K562 (cell line): ENCODE results near the gene DTNB. TPM values are rescaled to one million over a fixed set of nuclear protein-coding genes. Genes with fewer than 3 reads are reported as not detected.

ENCODE experiments used
- ATAC-seq: fragments of 200-7000 bp; cut with Tn5 transposase; 3 replicates; pipeline ENCODE4 v1.9.1; 2020; ENCODE audit warnings: moderate library complexity
- BruUV-seq: library from RNA; stranded (reverse); fragments of 400-500 nt; replicated peaks from 2 replicates; lab custom pipeline; 2021; lab: Mats Ljungman, UMichigan
- CTCF ChIA-PET: fragments of 300-600 bp; formaldehyde crosslinking; extraction: SDS; loops from one replicate; lab custom pipeline; 2021; ENCODE audit warnings: low intra/inter-chr PET ratio; lab: Yijun Ruan, JAX
- POLR2A ChIA-PET: fragments of 300-600, 350-650 bp; sonication (Branson Sonifier 250); formaldehyde crosslinking; extraction: SDS; loops from one replicate; lab custom pipeline; 2021; ENCODE audit warnings: antibody characterized with exemption, inconsistent platforms; lab: Yijun Ruan, JAX
- DNase-seq, 4 experiments: peaks; one replicate each; pipeline versions ENCODE4 v3.0.0 to v3.0.0-alpha.2; 2011 to 2018; ENCODE audit warnings: low spot score in 3 of 4, mixed read lengths in 3 of 4; ENCODE audit errors: extremely low read depth in 1 of 4
- FAIRE-seq: peaks from 2 replicates; lab custom pipeline; 2011; peaks lifted over from hg19 to GRCh38; lab: Jason Lieb, UNC
- H2AFZ ChIP-seq: 2 replicates; pipeline ENCODE4 v1.6.0; 2011; ENCODE audit warnings: low read depth, low read length, control low read depth, inconsistent platforms
- H3K27ac ChIP-seq: fragments of 200-600 bp; 3 replicates; pipeline ENCODE4 v1.8.0; 2011; ENCODE audit warnings: low read depth, mild to moderate bottlenecking, control low read depth, inconsistent platforms, low read length, moderate library complexity, mixed read lengths; ENCODE audit errors: extremely low read depth
- H3K27me3 ChIP-seq, 2 experiments: fragments of 300-600 bp in 1 of 2; 2 replicates in 1 of 2; 3 replicates in 1 of 2; pipeline versions ENCODE4 v1.6.0 to v1.8.0; 2011; ENCODE audit warnings: inconsistent platforms in 2 of 2, low read length in 2 of 2, mild to moderate bottlenecking in 1 of 2, mixed read lengths in 1 of 2, moderate library complexity in 1 of 2; ENCODE audit not compliant: control insufficient read depth in 2 of 2, insufficient read depth in 2 of 2
- H3K36me3 ChIP-seq: fragments of 300-600 bp; 3 replicates; pipeline ENCODE4 v1.8.0; 2011; ENCODE audit warnings: mild to moderate bottlenecking, low read length, inconsistent platforms; ENCODE audit not compliant: control insufficient read depth, insufficient read depth
- H3K4me1 ChIP-seq, 2 experiments: fragments of 200-600 bp in 1 of 2; replicated peaks in 1 of 2; 2 replicates in 1 of 2; 3 replicates in 1 of 2; pipeline versions ENCODE4 v1.5.1 to v1.8.0; 2011; ENCODE audit warnings: inconsistent platforms in 2 of 2, low read length in 2 of 2, mild to moderate bottlenecking in 1 of 2, mixed read lengths in 1 of 2, moderate library complexity in 1 of 2; ENCODE audit not compliant: control insufficient read depth in 2 of 2, insufficient read depth in 2 of 2
- H3K4me2 ChIP-seq: 2 replicates; pipeline ENCODE4 v1.6.1; 2011; ENCODE audit warnings: low read length, control low read depth, inconsistent platforms, mixed read lengths; ENCODE audit not compliant: insufficient read depth
- H3K4me3 ChIP-seq: fragments of 200-600 bp; sonication (generic), shearing (Covaris generic); 2 replicates; pipeline ENCODE4 v1.5.1; 2016; ENCODE audit warnings: control low read depth, inconsistent platforms
- H3K79me2 ChIP-seq: fragments of 200-600 bp; 3 replicates; pipeline ENCODE4 v1.8.0; 2011; ENCODE audit warnings: low read length, inconsistent platforms; ENCODE audit not compliant: control insufficient read depth, insufficient read depth
- H3K9ac ChIP-seq, 2 experiments: 2 replicates each; pipeline versions ENCODE4 v1.6.0 to v1.6.1; 2011; ENCODE audit warnings: low read depth in 2 of 2, low read length in 2 of 2, control low read depth in 1 of 2, inconsistent platforms in 1 of 2, mild to moderate bottlenecking in 1 of 2, mixed read lengths in 1 of 2; ENCODE audit not compliant: insufficient read depth in 1 of 2
- H3K9me1 ChIP-seq: one replicate; pipeline ENCODE4 v1.6.0; 2011; ENCODE audit warnings: inconsistent platforms, mild to moderate bottlenecking, low read length, moderate library complexity; ENCODE audit not compliant: control insufficient read depth, insufficient read depth
- H3K9me3 ChIP-seq: replicated peaks from 2 replicates; pipeline ENCODE4 v1.5.1; 2011; ENCODE audit warnings: low read depth, low read length, inconsistent platforms; ENCODE audit not compliant: control insufficient read depth, insufficient read depth
- H4K20me1 ChIP-seq: replicated peaks from 2 replicates; pipeline ENCODE4 v1.6.1; 2011; ENCODE audit warnings: low read length, inconsistent platforms, mixed read lengths; ENCODE audit not compliant: control insufficient read depth, insufficient read depth
- ARID1B ChIP-seq: fragments of 450-650 bp; IDR thresholded peaks from 2 replicates; pipeline ENCODE4 v1.6.1; 2016; ENCODE audit warnings: antibody characterized with exemption, mild to moderate bottlenecking, inconsistent platforms
- CREM ChIP-seq: IDR thresholded peaks from 2 replicates; pipeline ENCODE4 v1.6.1; 2014; ENCODE audit warnings: antibody characterized with exemption, low read depth
- IFI16 ChIP-seq: fragments of 250-450 bp; sonication (Bioruptor Pico); IDR thresholded peaks from 2 replicates; pipeline ENCODE4 v2.1.2; 2022; ENCODE audit warnings: mild to moderate bottlenecking, inconsistent platforms
- TEAD2 ChIP-seq: fragments of 450-650 bp; IDR thresholded peaks from 2 replicates; pipeline ENCODE4 v1.6.1; 2016; ENCODE audit warnings: missing genetic modification characterization, control low read depth, missing compliant biosample characterization
- TGIF2 ChIP-seq: sonication (generic); formaldehyde crosslinking; IDR thresholded peaks from 2 replicates; pipeline ENCODE4 v1.8.1; 2022; ENCODE audit warnings: mild to moderate bottlenecking, missing genetic modification reagents, moderate library complexity
- WHSC1 ChIP-seq: IDR thresholded peaks from one replicate; pipeline ENCODE4 v1.6.1; 2012; ENCODE audit warnings: low read length, control low read depth, inconsistent platforms
- ZBTB8A ChIP-seq: fragments of 450-650 bp; IDR thresholded peaks from 2 replicates; pipeline ENCODE4 v1.6.1; 2018; ENCODE audit warnings: mild to moderate bottlenecking, moderate library complexity; ENCODE audit not compliant: partially characterized antibody
- ZNF140 ChIP-seq: fragments of 250-450 bp; sonication (Bioruptor Pico); IDR thresholded peaks from 2 replicates; pipeline ENCODE4 v1.8.0; 2021; ENCODE audit warnings: moderate library complexity, mild to moderate bottlenecking, inconsistent platforms
- ZNF830 ChIP-seq: fragments of 250-450 bp; sonication (Bioruptor Pico); IDR thresholded peaks from 2 replicates; pipeline ENCODE4 v1.5.0; 2021; ENCODE audit warnings: mild to moderate bottlenecking
- WGBS: fragments of 100-300 bp; shearing (Covaris generic); methylation state at CpG from one replicate; pipeline ENCODE4 v1.1.6; 2016; ENCODE audit warnings: low coverage, mixed read lengths; ENCODE audit not compliant: insufficient coverage; ENCODE audit errors: missing lambda C conversion rate; 5-methylcytosine and 5-hydroxymethylcytosine counted together
- in situ Hi-C: fragments of 300-500 bp; cut with MboI; formaldehyde crosslinking; loops from 4 replicates; pipeline ENCODE4 v1.15.0; 2018; ENCODE audit warnings: inconsistent platforms, mixed read lengths
- intact Hi-C: fragments of 100-400 bp; cut with micrococcal nuclease; formaldehyde crosslinking; loops from 2 replicates; pipeline ENCODE4 v1.14.2; 2022
- polyA plus RNA-seq, 8 experiments: library from polyadenylated mRNA; depleted of rRNA in 4 of 8; stranded (reverse) in 5 of 8; unstranded in 3 of 8; fragments of >200 nt; fragmentation: Nextera tagmentation in 2 of 8; fragmentation: Illumina TruSeq in 1 of 8; extraction: Ambion mirVana in 2 of 8; extraction: Trizol in 1 of 8; gene quantifications; 2 replicates each; pipeline versions ENCODE4 v1.2.1 to v1.2.3, GENCODE V29; 2011 to 2014; ENCODE audit warnings: inconsistent platforms in 1 of 8, missing spikeins in 1 of 8
- total RNA-seq, 7 experiments: library from RNA; depleted of rRNA in 6 of 7; stranded (reverse); fragments of >200 nt in 6 of 7; fragmentation: Illumina TruSeq in 2 of 7; extraction: Trizol in 2 of 7; gene quantifications; 2 replicates each; pipeline versions ENCODE4 v1.2.1 to v1.2.3, GENCODE V29; 2011 to 2021; ENCODE audit warnings: low replicate concordance in 1 of 7
- TF ChIP-seq, protein P1 (sequence below): sonication (generic); formaldehyde crosslinking; IDR thresholded peaks from 2 replicates; pipeline ENCODE4 v1.8.0; 2023; ENCODE audit warnings: missing genetic modification reagents, mild to moderate bottlenecking, borderline replicate concordance
- TF ChIP-seq, protein P2 (sequence below): fragments of 250-450 bp; sonication (Bioruptor Pico); IDR thresholded peaks from 2 replicates; pipeline ENCODE4 v1.5.0; 2021; ENCODE audit warnings: mild to moderate bottlenecking, moderate library complexity

DTNB gene
- total and polyA plus RNA-seq, 9 of the 15 experiments (the other 6 are each of a cell fraction or from before 2014, with no cell fraction given): 0.18 to 2.0 (median 0.77) TPM; not detected in 2

DNA sequence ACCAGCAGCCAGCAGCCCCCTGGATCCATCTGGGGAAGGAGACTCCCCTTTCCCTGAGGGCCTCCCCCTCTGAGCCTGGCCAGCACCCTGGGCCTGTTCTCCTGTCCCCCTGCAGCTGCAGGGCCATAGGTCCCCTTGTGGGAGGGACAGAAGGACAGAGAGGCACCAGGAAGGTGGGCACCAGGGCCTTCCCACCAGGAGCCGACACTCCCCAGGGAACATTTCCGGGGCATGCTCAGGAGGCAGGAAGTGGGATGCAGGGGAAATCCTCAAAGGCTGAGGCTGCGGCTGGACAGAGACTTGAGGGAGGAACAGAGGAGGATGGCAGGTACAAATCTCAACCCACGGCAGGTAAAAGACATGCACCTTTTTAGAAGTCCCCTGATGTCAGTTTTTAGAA, 317.3 kb downstream of the DTNB start:
- ChIA-PET CTCF (no interaction called here), POLR2A (no interaction called here)
- Histone ChIP-seq H3K4me3 (no peak overlapping the region), H3K4me1 (no peaks in the 10 kb centered on the region), H3K79me2 (no peaks in the 10 kb centered on the region), H3K9ac (no peak overlapping the region), H3K27ac (no peak overlapping the region), H3K9me1 (no peaks in the 10 kb centered on the region), H3K4me2 (no peak overlapping the region), H4K20me1 (no peaks in the 10 kb centered on the region), H3K36me3 (no peaks in the 10 kb centered on the region), H2AFZ (no peak overlapping the region), H3K9me3 (no peaks in the 10 kb centered on the region), H3K27me3 (peaks cover 32 to 68% of the 10 kb centered on the region in 2 experiments)
- intact Hi-C loops (no loop called here), in situ Hi-C loops (no loop called here)
- ATAC-seq (no peak), DNase-seq (no peak), FAIRE-seq (no peak)
- no TSS peak for BruUV-seq
- 8% methylated on average over 4 of the region's 4 CpGs for WGBS
- TF ChIP-seq WHSC1: no peak
- TF ChIP-seq CREM: no peak
- TF ChIP-seq ARID1B: no peak
- no peak for TF ChIP-seq ZNF140 (CRISPR knock-in tag)
- TF ChIP-seq TEAD2 (tag): no peak
- TF ChIP-seq ZBTB8A: no peak
- TF ChIP-seq ZNF830 (CRISPR knock-in tag): no peak
- TF ChIP-seq, protein P1, sequence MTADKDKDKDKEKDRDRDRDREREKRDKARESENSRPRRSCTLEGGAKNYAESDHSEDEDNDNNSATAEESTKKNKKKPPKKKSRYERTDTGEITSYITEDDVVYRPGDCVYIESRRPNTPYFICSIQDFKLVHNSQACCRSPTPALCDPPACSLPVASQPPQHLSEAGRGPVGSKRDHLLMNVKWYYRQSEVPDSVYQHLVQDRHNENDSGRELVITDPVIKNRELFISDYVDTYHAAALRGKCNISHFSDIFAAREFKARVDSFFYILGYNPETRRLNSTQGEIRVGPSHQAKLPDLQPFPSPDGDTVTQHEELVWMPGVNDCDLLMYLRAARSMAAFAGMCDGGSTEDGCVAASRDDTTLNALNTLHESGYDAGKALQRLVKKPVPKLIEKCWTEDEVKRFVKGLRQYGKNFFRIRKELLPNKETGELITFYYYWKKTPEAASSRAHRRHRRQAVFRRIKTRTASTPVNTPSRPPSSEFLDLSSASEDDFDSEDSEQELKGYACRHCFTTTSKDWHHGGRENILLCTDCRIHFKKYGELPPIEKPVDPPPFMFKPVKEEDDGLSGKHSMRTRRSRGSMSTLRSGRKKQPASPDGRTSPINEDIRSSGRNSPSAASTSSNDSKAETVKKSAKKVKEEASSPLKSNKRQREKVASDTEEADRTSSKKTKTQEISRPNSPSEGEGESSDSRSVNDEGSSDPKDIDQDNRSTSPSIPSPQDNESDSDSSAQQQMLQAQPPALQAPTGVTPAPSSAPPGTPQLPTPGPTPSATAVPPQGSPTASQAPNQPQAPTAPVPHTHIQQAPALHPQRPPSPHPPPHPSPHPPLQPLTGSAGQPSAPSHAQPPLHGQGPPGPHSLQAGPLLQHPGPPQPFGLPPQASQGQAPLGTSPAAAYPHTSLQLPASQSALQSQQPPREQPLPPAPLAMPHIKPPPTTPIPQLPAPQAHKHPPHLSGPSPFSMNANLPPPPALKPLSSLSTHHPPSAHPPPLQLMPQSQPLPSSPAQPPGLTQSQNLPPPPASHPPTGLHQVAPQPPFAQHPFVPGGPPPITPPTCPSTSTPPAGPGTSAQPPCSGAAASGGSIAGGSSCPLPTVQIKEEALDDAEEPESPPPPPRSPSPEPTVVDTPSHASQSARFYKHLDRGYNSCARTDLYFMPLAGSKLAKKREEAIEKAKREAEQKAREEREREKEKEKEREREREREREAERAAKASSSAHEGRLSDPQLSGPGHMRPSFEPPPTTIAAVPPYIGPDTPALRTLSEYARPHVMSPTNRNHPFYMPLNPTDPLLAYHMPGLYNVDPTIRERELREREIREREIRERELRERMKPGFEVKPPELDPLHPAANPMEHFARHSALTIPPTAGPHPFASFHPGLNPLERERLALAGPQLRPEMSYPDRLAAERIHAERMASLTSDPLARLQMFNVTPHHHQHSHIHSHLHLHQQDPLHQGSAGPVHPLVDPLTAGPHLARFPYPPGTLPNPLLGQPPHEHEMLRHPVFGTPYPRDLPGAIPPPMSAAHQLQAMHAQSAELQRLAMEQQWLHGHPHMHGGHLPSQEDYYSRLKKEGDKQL (CRISPR knock-in tag): no peak
- TF ChIP-seq IFI16 (CRISPR knock-in tag): no peak
- TF ChIP-seq TGIF2 (CRISPR knock-in tag): no peak
- TF ChIP-seq, protein P2, sequence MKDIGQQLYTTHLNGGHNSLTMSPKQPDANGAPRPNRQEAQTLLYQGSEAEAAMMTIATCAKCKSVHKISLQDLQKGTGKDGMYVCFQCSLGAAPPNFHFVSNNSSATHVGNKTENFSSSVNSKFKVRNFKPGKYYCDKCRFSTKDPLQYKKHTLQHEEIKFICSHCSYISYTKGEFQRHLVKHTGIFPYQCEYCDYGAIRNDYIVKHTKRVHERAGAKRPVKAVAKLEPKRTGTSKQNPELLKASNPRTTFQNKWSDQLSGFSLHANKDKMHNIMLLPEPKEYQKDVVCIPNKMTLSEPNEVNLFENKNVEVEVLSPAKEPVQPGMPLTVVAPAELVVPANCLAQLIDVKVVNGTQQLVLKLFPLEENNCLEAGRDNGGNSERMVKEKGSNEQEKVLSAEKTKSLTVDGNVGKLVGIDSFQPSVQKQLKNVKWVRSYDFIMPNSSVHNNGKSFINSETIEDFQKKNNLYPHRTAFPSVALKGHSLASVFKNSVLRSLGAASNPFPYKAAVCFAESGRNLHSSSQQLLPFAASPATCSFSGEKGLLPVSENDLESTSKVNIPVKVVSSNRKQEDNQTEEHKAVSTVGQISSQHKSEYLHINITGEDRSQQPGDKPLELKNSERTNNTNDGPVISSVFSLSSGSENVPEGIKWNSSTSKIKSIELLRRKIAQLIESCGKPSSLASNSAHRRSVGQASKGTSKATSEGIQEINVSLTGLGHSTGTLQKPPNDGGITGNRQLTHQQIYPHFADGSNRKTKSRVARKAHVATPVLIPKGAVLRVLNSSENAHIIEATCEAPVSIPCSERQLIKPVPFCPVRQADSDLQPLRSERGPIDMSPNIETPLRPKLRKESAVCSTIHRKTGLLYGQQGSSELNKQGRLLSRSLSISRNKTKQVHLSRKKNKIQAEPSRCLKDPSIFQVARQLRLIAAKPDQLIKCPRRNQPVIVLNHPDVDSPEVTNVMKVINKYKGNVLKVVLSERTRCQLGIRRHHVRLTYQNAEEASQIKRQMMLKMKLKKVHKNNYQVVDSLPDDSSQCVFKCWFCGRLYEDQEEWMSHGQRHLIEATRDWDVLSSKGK (CRISPR knock-in tag): no peak
